ENCODE measurements around the gene PEX3. TPM values are rescaled to one million over a fixed set of nuclear protein-coding genes. Genes with fewer than 3 reads are reported as not detected.

Gene PEX3, protein sequence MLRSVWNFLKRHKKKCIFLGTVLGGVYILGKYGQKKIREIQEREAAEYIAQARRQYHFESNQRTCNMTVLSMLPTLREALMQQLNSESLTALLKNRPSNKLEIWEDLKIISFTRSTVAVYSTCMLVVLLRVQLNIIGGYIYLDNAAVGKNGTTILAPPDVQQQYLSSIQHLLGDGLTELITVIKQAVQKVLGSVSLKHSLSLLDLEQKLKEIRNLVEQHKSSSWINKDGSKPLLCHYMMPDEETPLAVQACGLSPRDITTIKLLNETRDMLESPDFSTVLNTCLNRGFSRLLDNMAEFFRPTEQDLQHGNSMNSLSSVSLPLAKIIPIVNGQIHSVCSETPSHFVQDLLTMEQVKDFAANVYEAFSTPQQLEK
- 19.7 and 38.5 TPM in 2 replicates for total RNA-seq (2014; rRNA removed; shearing (Covaris generic))

DNA sequence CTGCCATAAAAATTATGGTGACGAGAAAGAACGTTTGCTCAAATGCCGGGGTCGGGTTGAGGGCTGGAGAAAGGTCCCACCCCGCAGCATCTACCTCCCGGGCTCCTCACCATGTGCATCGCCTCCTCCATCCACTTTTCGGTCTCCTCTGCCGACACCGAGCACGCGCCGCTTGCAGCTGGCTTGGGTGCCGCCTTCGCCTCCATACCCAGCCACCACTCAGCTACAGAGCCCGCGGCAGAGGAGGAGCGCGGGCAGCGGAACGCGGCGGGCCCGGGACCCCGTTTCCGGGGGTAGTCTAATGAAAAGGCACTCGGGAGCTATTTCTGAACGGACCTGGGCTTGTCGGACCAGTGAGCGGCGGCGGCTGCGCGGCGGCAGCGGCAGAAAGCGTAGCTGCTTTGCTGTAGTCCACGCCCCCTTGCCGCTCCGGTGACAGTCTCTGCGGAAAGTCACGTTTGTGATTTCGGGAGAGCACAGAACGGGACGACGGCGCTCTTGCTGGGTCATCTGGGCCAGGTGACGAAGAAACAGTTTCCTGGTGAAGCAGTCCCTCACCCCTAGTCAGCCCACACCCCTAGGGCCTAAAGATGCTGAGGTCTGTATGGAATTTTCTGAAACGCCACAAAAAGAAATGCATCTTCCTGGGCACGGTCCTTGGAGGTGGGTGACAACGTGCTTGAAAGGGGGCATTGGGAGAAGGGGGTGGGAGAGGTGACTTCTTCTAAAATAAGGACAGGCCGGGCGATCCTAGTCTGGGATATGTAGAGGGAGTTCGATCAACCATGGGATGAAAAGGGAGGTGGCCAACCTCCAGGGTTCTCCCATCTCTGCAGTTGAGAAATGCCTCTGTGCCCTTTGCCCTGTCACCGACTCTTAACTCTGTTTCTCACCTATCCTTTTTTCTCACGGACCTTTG is at the start of gene PEX3, which contains the start of gene ADAT2:
Gene PEX3 (plus strand): TSS at position 353 of the 919 bp plus-strand sequence. CDS start 238 bp downstream, at position 591.
Gene ADAT2 (minus strand): TSS at position 243 of the 919 bp plus-strand sequence. CDS start 37 bp downstream, at position 206.
- H3K36me3 ChIP-seq: no peaks in the 10 kb centered on the region
- H3K27ac ChIP-seq: peak within 1 kb of the TSS; percentile 30
- peak; percentile 92 to 95 for DNase-seq (ENCODE audit: low read depth in 1 of 2, low spot score in 2 of 2)
- H3K9me3 ChIP-seq (replicated peaks): no peaks in the 10 kb centered on the region
- peaks cover 5% of the 10 kb centered on the region; the same call in 1 of the 2 replicates for H3K4me1 ChIP-seq (replicated peaks)
- peak within 1 kb of the TSS; percentile 60 for H3K4me3 ChIP-seq
- H3K27me3 ChIP-seq (replicated peaks): no peaks in the 10 kb centered on the region

DNA sequence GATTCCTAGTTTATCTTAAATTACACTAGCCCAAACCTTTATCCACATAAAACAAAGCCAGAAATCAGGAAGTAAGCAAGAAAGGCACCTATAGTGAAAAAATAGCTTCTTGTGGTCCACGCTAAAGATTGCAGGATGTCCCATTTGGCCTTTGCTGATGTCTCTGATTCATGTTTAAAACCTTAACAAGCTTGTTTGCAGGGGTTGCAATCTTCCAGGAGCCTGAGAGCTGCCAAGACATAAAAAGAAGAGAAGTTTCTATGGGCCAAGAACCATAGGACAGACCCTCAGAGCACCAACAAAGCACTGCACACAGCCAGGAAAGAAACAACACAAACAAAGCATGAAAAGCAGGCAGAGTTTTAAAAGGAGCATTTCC is 49.5 kb upstream of the PEX3 start:
- no peaks in the 10 kb centered on the region for H3K27me3 ChIP-seq (replicated peaks)
- no peak for DNase-seq (ENCODE audit: low read depth in 1 of 2, low spot score in 2 of 2)
- no peaks in the 10 kb centered on the region for H3K36me3 ChIP-seq
- no peaks in the 10 kb centered on the region for H3K9me3 ChIP-seq (replicated peaks)
- no peak overlapping the region for H3K4me3 ChIP-seq
- H3K4me1 ChIP-seq (replicated peaks): no peaks in the 10 kb centered on the region
- H3K27ac ChIP-seq: no peak overlapping the region

DNA sequence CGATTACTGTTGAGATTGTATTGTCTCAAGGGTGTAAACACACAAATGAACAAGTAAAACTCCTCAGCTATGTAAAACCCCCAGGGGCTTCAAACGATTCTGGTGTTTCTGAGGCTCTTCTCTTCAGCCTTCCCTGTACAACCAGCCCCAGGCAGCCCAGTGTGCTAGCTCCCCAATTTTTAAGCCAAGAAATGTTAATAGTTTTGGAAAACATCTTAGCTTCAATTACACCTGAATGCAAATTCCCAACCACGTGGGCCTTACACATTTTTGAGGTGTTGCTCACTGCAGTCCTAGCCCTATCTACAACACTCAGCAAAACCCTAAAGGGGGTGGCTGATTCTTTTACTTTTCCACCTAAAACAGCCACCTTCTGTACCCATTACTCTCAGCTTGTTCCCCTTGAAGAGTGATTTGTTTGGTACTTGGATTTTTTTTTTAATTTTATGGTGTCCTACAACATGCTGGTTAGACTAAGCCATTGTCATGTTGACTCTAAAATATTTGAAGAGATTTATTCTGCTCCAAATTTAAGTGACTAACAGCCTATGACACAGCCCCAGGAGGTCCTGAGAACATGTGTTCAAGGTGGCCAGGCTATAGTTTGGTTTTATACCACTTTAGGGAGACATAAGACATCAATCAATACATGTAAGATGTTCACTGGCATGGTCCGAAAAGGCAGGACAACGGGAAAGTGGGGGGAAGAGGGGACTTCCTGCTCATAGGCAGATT is 48.8 kb upstream of the PEX3 start:
- no peak overlapping the region for H3K4me3 ChIP-seq
- H3K4me1 ChIP-seq (replicated peaks): no peaks in the 10 kb centered on the region
- DNase-seq (ENCODE audit: low read depth in 1 of 2, low spot score in 2 of 2): no peak
- H3K27ac ChIP-seq: no peak overlapping the region
- no peaks in the 10 kb centered on the region for H3K36me3 ChIP-seq
- H3K9me3 ChIP-seq (replicated peaks): no peaks in the 10 kb centered on the region
- no peaks in the 10 kb centered on the region for H3K27me3 ChIP-seq (replicated peaks)

DNA sequence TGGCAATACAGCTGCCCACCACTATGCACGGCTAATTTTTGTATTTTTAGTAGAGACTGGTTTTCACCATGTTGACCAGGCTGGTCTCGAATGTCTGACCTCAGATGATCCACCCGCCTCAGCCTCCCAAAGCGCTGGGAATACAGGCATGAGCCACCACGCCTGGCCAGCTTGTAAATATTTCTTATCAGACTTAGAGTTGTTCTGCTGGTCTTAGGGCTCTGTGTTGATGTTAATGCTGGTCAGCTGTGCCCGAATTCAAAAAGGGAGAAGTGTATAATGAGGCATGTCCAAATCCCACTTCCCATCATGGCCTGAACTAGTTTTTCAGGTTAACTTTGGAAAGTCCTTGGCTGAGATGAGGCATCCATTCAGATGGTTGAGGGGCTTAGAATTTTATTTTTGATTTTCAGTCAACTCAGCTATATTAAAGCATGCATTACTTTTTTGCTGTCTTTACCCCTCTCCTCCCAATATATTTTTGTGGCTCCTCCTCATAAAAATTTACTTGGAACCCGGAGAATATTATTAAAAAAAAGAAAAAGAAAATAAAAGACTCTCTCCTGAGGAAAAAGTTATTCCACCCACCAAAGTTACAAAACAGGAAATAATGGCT is 47.8 kb upstream of the PEX3 start:
- Histone ChIP-seq H3K36me3 (no peaks in the 10 kb centered on the region), H3K27me3 (replicated peaks) (no peaks in the 10 kb centered on the region), H3K4me3 (no peak overlapping the region), H3K9me3 (replicated peaks) (no peaks in the 10 kb centered on the region), H3K4me1 (replicated peaks) (no peaks in the 10 kb centered on the region), H3K27ac (no peak overlapping the region)
- no peak for DNase-seq (ENCODE audit: low read depth in 1 of 2, low spot score in 2 of 2)

DNA sequence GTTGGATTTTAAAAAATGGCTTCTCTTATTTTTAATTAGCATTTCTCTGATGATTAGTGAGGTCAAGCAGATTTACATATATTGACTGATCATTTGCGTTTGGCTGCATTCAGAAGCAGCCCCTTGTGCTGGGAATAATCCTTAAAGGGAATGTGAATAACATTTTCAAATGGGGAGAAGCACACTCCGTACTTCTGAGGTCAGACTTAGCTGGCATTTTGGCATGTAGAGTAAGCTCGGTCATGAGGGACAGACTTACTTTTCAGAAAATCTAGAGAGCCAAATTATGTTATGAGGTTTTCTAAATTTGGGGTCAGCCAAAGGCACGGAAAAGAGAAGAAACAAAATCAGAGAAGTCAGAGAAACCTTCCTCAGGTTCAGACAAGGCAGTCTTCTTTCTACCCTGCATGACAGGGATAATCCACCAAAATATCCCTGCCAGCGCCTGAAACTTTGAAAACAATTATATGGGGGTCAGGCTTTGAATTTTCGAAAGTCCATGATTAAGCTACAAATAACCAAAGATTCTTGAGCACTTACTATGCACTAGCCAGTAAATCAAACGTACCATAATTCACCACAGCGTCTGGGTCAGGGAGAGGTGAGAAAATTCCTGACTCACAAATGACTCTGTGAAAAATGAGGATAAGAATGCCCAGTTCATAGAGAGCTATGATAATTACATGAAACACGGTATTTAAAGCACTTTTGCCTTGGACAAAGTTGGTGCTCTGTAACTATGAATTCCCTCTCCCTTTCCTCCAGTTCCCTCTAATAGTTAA is 45.0 kb upstream of the PEX3 start:
- peaks cover 7% of the 10 kb centered on the region; the same call in 1 of the 2 replicates for H3K4me1 ChIP-seq (replicated peaks)
- H3K4me3 ChIP-seq: no peak overlapping the region
- DNase-seq (ENCODE audit: low read depth in 1 of 2, low spot score in 2 of 2): no peak
- no peaks in the 10 kb centered on the region for H3K36me3 ChIP-seq
- H3K27ac ChIP-seq: no peak overlapping the region
- H3K9me3 ChIP-seq (replicated peaks): no peaks in the 10 kb centered on the region
- H3K27me3 ChIP-seq (replicated peaks): no peaks in the 10 kb centered on the region

DNA sequence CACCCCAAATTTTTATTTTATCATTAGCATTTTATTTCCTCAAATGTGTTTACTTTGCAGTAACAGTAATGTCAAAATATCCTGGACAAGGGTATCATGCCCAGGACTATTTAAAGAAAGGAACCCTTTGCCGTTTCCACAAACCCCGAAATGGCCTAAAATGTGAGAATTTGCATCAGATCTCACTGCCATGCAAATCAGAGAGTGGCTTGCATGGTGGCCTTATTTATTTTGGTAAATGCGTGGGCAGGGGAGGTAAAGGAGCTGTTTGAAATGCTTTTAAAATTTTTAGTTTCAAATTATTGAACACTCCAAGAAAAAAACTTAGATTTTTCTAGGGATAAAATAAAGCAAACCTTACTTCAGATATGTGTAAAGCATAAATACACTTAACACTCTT is 43.9 kb upstream of the PEX3 start:
- DNase-seq (ENCODE audit: low read depth in 1 of 2, low spot score in 2 of 2): no peak
- no peaks in the 10 kb centered on the region for H3K27me3 ChIP-seq (replicated peaks)
- H3K27ac ChIP-seq: no peak overlapping the region
- H3K36me3 ChIP-seq: no peaks in the 10 kb centered on the region
- H3K4me3 ChIP-seq: no peak overlapping the region
- peaks cover 8% of the 10 kb centered on the region; the same call in 1 of the 2 replicates for H3K4me1 ChIP-seq (replicated peaks)
- no peaks in the 10 kb centered on the region for H3K9me3 ChIP-seq (replicated peaks)

DNA sequence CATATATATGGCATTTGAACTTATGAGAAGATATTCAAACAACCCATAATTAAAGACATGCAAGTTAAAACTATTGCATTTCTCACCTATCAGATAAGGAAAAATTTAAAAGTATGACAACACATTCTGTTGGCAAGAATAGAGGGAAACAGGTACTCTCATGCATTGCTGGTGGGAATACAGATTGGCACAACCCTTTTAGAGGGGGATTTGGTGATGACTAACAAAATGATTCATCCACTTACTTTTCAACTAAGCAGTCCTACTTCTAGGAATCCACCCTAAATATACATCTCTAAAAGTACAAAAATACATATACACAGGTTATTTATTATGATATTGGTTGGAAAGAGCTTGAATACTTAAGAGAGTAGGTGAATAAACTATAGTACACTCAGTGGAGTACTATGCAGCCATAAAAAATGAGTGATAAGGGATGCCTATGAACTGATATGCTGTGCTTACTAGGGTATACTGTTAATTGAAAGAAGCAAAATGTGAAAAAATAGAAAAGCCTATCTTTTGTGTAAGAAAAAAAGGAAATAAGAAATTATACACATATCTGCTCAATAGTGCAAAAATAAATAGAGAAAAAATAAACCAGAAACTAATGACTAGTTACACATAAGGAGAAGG is 42.3 kb upstream of the PEX3 start:
- DNase-seq (ENCODE audit: low read depth in 1 of 2, low spot score in 2 of 2): no peak
- no peaks in the 10 kb centered on the region for H3K9me3 ChIP-seq (replicated peaks)
- H3K36me3 ChIP-seq: no peaks in the 10 kb centered on the region
- H3K27me3 ChIP-seq (replicated peaks): no peaks in the 10 kb centered on the region
- H3K27ac ChIP-seq: no peak overlapping the region
- peaks cover 8% of the 10 kb centered on the region; the same call in 1 of the 2 replicates for H3K4me1 ChIP-seq (replicated peaks)
- H3K4me3 ChIP-seq: no peak overlapping the region

DNA sequence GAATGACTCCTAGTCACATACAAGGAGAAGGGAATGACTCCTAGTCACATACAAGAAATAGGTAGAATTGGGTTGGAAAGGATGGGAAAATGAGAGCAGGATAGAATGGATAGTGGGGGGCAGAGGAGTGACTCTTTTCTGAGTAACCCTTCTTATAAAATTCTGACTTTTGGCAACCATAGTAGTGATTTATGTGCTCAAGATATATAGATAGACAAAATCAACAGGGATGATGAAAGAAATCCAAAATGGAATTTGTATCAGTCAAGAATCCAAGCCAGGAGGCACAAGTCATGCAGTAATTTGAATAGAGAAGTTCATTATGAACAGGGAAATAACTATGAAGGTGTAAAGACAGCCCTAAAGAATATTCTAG is 41.8 kb upstream of the PEX3 start:
- Histone ChIP-seq H3K27ac (no peak overlapping the region), H3K9me3 (replicated peaks) (no peaks in the 10 kb centered on the region)

DNA sequence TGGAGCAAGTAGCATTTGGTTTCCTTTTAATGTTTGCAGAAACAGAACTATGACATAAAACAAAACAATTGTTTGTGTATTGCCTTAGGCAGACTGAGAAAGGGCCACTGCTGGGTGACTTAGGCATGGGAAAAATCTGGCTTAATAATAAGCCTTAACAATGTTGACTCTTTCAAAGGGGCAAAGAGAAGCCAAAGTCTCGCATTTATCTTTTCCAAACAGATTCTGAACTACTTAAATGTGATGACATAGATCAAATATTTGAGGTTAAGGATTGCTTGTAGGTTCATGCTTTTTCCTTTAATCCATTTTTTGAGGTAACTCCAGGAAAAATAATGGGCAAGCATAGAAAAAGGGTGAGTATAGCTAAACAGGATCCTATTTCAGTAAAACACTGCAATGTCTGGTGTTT is 39.7 kb upstream of the PEX3 start:
- no peak overlapping the region for H3K4me3 ChIP-seq
- H3K4me1 ChIP-seq (replicated peaks): peaks cover 8% of the 10 kb centered on the region; the same call in 1 of the 2 replicates
- DNase-seq (ENCODE audit: low read depth in 1 of 2, low spot score in 2 of 2): peak in 1 of 2 experiments; percentile 49
- no peaks in the 10 kb centered on the region for H3K9me3 ChIP-seq (replicated peaks)
- no peaks in the 10 kb centered on the region for H3K36me3 ChIP-seq
- H3K27me3 ChIP-seq (replicated peaks): no peaks in the 10 kb centered on the region
- H3K27ac ChIP-seq: no peak overlapping the region

More for the DNA sequence above, 41.8 kb upstream of the PEX3 start:
- Histone ChIP-seq H3K4me1 (replicated peaks) (peaks cover 8% of the 10 kb centered on the region; the same call in 1 of the 2 replicates), H3K27me3 (replicated peaks) (no peaks in the 10 kb centered on the region), H3K4me3 (no peak overlapping the region), H3K36me3 (no peaks in the 10 kb centered on the region)
- DNase-seq (ENCODE audit: low read depth in 1 of 2, low spot score in 2 of 2): no peak

DNA sequence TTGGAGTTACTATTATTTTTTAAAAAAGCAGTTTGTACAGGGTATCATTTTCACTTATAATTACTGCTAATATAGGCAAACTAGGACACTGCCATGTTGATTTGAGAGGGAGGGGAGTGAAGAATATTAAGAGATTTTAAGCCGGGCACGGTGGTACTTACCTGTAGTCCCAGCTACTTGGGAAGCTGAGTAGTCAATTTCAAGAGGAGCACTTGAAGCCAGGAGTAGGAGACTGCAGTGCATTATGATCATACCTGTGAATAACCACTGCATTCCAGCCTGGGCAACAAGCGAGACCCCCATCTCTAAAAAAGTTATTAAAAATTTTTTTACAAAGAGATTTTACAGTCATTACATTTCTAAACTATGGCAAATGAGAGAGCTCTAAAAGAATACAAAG is 35.8 kb upstream of the PEX3 start:
- DNase-seq (ENCODE audit: low read depth in 1 of 2, low spot score in 2 of 2): no peak
- peaks cover 4% of the 10 kb centered on the region; the same call in 1 of the 2 replicates for H3K4me1 ChIP-seq (replicated peaks)
- H3K27ac ChIP-seq: no peak overlapping the region
- no peaks in the 10 kb centered on the region for H3K9me3 ChIP-seq (replicated peaks)
- H3K4me3 ChIP-seq: no peak overlapping the region
- H3K36me3 ChIP-seq: no peaks in the 10 kb centered on the region
- no peaks in the 10 kb centered on the region for H3K27me3 ChIP-seq (replicated peaks)

DNA sequence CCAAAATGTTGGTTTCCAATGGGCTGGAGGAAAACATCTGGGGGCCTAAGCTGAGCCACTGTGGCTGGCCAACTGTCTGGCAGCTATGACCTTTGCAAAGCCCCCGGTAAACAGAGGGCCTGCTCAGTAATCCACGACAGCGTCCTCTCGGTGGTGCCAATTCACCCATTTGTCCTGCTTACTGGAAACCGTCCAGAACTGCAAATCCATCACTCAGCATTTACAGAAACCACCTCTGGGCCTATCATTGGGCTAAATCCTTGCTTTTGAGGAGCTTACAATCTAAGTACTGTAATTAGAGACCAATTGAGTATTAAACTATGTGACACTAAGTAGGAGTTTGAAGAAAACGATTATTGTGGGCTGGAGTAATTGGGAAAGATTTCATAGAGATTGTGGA is 31.1 kb upstream of the PEX3 start:
- Histone ChIP-seq H3K9me3 (replicated peaks) (no peaks in the 10 kb centered on the region), H3K27ac (no peak overlapping the region), H3K36me3 (no peaks in the 10 kb centered on the region), H3K4me1 (replicated peaks) (no peaks in the 10 kb centered on the region), H3K27me3 (replicated peaks) (no peaks in the 10 kb centered on the region), H3K4me3 (no peak overlapping the region)
- DNase-seq (ENCODE audit: low read depth in 1 of 2, low spot score in 2 of 2): no peak

DNA sequence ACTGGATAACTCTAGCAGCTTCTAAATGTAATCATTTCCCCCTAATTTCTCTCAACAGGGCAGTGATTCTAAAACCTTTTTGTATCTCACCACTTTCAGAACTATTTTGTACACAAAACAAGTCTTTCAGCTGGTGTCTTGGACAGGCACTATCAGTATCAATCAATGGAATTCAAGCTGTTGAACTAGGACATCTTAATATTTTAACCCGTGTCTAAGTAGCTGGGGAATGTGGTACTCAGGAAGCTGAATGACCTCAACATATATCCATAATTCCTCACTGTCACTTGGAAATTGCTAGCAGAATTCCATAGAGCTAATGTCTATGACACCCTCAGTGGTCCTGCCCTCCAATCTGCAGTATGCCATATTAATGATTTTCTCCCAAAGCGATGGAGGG is 24.6 kb upstream of the PEX3 start:
- H3K4me3 ChIP-seq: no peak overlapping the region
- H3K36me3 ChIP-seq: no peaks in the 10 kb centered on the region
- H3K4me1 ChIP-seq (replicated peaks): 0 out of 2 replicates have a peak, but pooled peaks cover 3% of the 10 kb centered on the region
- DNase-seq (ENCODE audit: low read depth in 1 of 2, low spot score in 2 of 2): no peak
- H3K27me3 ChIP-seq (replicated peaks): no peaks in the 10 kb centered on the region
- H3K27ac ChIP-seq: no peak overlapping the region
- no peaks in the 10 kb centered on the region for H3K9me3 ChIP-seq (replicated peaks)

Measured in SJSA1 (cell line).